ENCODE results near the gene LMNTD2. TPM values are rescaled to one million over a fixed set of nuclear protein-coding genes. Genes with fewer than 3 reads are reported as not detected.

The LMNTD2 gene
- total RNA-seq, 1 donor: 2.2 TPM

DNA sequence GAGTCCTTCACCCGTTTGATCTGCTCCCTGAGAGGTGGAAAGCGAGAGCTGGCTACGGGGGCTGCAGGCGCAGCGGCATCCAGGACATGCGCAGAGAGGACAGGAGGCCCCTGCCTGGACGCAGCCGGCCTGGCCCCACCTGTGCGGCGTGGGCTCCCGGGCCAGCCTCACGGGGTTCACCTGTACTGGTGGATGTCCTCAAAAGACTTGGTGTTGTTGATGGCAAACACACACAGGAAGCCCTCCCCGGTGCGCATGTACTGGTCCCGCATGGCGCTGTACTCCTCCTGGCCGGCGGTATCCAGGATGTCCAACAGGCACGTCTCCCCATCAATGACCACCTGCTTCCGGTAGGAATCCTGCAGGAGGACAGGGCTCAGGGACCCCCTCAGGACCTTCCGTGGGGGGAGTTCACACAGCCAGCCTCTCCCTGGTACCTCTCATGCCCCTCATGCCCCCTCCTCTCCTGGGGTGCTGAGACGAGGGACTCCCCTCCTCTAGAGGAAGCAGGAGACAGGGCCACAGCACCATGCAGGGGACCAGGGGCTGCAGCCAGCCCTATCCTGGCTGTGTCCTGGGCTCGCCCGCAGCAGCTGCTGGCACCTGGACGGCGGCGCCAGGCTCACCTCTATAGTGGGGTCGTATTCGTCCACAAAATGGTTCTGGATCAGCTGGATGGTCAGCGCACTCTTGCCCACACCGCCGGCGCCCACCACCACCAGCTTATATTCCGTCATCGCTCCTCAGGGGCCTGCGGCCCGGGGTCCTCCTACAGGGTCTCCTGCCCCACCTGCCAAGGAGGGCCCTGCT, 26.7 kb downstream of the LMNTD2 start:
- DNase-seq (ENCODE audit: low read depth): no peak
- TF ChIP-seq, protein P1, sequence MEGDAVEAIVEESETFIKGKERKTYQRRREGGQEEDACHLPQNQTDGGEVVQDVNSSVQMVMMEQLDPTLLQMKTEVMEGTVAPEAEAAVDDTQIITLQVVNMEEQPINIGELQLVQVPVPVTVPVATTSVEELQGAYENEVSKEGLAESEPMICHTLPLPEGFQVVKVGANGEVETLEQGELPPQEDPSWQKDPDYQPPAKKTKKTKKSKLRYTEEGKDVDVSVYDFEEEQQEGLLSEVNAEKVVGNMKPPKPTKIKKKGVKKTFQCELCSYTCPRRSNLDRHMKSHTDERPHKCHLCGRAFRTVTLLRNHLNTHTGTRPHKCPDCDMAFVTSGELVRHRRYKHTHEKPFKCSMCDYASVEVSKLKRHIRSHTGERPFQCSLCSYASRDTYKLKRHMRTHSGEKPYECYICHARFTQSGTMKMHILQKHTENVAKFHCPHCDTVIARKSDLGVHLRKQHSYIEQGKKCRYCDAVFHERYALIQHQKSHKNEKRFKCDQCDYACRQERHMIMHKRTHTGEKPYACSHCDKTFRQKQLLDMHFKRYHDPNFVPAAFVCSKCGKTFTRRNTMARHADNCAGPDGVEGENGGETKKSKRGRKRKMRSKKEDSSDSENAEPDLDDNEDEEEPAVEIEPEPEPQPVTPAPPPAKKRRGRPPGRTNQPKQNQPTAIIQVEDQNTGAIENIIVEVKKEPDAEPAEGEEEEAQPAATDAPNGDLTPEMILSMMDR (IDR thresholded peaks at IDR 0.05; ENCODE audit: insufficient read depth, low read depth, low read length): no peak
- peak overlapping the region; percentile 79 for H3K4me3 ChIP-seq (ENCODE audit: low read depth, low read length)

DNA sequence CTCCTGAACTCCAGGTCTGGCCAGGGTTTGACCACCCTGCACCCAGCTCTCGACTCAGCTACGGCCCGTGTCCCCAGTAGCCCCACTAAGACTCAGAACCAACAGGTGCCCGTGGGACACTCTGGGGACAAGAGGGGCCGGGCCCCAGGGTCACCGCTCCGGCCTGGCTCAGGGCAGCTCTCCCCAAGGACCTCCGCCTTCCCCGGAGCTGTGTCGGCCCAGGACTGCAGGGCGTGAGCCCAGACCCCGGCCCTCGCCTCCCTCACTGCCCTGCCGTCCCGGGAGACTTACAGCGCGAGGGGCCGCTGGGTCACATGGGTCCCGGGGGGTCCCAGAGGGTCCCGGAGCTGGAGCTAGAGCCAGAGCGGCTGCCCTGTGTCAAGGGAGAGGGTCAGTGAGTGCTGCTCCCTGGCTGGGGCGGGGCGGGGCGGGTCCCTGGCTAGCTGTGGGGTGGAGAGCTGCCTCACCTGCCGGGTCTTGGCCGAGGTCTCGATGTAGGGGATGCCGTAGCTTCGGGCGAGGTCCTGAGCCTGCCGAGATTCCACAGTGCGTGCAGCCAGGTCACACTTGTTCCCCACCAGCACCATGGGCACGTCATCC, 27.5 kb downstream of the LMNTD2 start:
- TF ChIP-seq, protein P1 (IDR thresholded peaks at IDR 0.05; ENCODE audit: insufficient read depth, low read depth, low read length): no peak
- H3K4me3 ChIP-seq (ENCODE audit: low read depth, low read length): no peak overlapping the region
- DNase-seq (ENCODE audit: low read depth): no peak

DNA sequence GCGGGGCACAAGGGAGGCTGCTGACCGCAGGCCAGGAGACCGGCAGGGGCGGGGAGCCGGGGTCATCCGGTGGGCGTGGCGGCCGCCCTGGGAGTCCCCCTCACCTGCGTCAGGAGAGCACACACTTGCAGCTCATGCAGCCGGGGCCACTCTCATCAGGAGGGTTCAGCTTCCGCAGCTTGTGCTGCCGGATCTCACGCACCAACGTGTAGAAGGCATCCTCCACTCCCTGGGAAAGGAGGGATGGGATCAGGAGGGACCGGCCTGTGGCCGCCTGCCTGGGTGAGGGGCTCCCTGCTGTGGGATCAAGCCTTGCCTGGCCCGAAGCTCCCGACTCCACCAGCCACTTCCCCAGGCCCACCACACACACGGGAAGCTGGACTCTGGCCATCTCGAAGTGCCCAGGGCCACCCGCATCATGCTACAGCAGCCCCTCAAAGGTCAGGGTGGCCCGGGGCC, 28.0 kb downstream of the LMNTD2 start:
- TF ChIP-seq, protein P1 (IDR thresholded peaks at IDR 0.05; ENCODE audit: insufficient read depth, low read depth, low read length): no peak
- no peak for DNase-seq (ENCODE audit: low read depth)
- no peak overlapping the region for H3K4me3 ChIP-seq (ENCODE audit: low read depth, low read length)

DNA sequence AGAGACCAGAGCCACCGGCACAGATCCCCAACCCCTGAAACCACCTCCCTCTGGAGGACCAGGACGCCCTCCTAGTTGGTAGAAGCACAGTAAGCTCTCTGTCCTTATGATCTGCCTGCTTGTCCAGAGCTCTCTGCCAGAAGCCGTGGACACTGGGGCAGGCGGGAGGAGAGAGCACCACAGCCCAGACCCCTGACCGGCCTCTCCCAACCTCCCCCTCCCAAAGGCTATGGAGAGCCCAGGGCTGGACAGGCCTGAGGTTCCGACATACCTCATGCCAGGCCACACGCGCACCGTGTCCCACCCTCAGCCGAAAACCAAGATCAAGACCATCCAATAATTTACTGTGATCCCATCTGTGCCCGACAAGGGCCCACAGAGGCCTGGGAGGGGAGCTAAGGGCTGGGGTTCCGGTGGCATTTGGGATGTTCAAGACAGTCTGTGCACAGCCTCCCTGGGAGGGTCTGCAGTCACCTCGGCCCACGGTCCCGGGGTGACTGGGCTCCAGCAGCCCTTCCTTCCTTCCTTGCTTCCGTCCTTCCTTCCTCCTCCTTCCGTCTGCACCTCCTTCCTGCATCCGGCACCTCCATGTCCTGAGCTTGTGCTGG, 28.5 kb downstream of the LMNTD2 start:
- no peak for DNase-seq (ENCODE audit: low read depth)
- TF ChIP-seq, protein P1 (IDR thresholded peaks at IDR 0.05; ENCODE audit: insufficient read depth, low read depth, low read length): no peak

DNA sequence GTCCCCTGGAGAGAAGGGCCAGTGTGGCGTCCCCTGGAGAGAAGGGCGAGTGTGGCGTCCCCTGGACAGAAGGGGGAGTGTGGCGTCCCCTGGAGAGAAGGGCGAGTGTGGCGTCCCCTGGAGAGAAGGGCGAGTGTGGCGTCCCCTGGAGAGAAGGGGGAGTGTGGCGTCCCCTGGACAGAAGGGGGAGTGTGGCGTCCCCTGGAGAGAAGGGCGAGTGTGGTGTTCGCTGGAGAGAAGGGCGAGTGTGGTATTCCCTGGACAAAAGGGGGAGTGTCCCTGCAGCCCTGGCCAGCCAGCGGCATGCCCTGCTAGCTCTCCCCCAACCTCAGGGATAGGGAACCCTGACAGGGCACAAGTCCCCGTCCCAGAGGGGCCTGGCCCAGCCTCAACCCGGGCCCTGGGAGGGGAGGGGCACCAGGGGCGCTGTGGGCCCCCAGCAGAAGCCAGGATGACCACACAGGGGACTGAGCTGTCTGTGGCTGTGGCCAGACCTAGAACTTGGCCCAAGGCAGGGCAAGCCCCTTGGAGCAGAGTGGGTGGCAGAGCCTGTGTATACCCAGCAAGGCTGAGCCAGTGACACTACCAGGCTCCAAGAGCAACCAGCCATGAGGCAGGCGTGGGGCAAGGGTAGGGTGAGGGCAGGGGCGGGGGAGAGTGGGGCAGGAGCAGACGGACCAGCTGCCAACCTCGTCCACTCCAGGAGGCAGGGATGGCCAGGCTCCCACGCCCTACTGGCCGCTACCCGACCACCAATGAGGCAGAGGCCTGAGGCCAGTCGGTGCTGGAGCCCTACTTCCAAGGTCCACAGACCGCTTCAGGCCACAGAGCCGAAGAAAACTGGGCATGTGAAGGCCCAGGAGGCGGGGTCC, 29.3 kb downstream of the LMNTD2 start:
- no peak for DNase-seq (ENCODE audit: low read depth)
- no peak overlapping the region for H3K4me3 ChIP-seq (ENCODE audit: low read depth, low read length)
- TF ChIP-seq, protein P1 (IDR thresholded peaks at IDR 0.05; ENCODE audit: insufficient read depth, low read depth, low read length): no peak

More for the DNA sequence above, 28.5 kb downstream of the LMNTD2 start:
- no peak overlapping the region for H3K4me3 ChIP-seq (ENCODE audit: low read depth, low read length)

DNA sequence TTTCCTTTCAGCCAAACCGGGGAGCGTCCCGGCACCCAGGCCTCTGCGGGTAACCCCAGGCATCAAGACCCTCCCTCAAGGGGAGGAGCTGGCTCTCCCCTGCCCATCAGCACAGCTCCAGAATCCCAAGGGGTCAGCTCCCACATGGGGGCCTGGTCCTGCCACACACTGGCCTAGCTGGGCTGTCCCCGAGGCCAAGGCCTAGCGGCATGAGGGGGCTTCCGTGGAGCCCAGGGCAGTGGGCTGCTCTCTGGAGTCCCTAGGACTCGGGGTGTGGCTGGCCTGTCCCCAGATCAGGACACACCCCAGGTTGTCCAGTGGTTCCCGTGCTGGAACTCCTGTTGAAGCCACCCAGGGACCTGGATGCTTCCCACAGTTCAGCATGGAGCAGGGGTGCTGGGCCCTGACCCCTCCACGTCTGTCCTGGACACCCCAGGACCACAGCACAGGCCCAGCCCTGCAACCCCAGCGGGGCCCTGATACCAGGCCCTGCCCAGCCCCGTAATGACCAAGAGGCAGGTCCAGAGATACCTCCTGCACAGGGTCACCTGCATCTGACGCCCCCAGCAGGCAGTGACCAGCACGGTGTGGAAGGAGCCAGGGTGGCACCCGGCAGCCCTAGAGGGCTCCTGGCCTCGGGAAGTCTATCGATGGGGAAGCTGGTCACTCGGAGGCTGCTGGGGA, 30.7 kb downstream of the LMNTD2 start:
- TF ChIP-seq, protein P1 (IDR thresholded peaks at IDR 0.05; ENCODE audit: insufficient read depth, low read depth, low read length): no peak
- DNase-seq (ENCODE audit: low read depth): no peak
- H3K4me3 ChIP-seq (ENCODE audit: low read depth, low read length): no peak overlapping the region
